ENCODE measurements around the gene TPM2.

- TF ChIP-seq POLR2A (IDR thresholded peaks at IDR 0.05), result no peak
- no peak for TF ChIP-seq POLR2AphosphoS5 (IDR thresholded peaks at IDR 0.05; ENCODE audit: insufficient read depth in 1 of 2, low read depth in 1 of 2)
- no peak for TF ChIP-seq CTCF (IDR thresholded peaks at IDR 0.05)
These were observed 50.1 kb downstream of the TPM2 start for GRCh38 chr9:35639631-35640030.
